ENCODE results near the gene EEF2.
"Not testable (repeated sequence)": the region's sequence is repeated elsewhere in the genome, so short reads cannot be mapped to it uniquely, and the experiment has no call there.

The EEF2 gene

GRCh38 chr19:3959766-3960131 lies 25.5 kb downstream of the EEF2 start:
- FAIRE-seq (no peak), DNase-seq (ENCODE audit: insufficient read length, low spot score) (no peak)
- TF ChIP-seq POLR2A (IDR thresholded peaks at IDR 0.05; ENCODE audit: low read depth, low read length), result no peak

DNA sequence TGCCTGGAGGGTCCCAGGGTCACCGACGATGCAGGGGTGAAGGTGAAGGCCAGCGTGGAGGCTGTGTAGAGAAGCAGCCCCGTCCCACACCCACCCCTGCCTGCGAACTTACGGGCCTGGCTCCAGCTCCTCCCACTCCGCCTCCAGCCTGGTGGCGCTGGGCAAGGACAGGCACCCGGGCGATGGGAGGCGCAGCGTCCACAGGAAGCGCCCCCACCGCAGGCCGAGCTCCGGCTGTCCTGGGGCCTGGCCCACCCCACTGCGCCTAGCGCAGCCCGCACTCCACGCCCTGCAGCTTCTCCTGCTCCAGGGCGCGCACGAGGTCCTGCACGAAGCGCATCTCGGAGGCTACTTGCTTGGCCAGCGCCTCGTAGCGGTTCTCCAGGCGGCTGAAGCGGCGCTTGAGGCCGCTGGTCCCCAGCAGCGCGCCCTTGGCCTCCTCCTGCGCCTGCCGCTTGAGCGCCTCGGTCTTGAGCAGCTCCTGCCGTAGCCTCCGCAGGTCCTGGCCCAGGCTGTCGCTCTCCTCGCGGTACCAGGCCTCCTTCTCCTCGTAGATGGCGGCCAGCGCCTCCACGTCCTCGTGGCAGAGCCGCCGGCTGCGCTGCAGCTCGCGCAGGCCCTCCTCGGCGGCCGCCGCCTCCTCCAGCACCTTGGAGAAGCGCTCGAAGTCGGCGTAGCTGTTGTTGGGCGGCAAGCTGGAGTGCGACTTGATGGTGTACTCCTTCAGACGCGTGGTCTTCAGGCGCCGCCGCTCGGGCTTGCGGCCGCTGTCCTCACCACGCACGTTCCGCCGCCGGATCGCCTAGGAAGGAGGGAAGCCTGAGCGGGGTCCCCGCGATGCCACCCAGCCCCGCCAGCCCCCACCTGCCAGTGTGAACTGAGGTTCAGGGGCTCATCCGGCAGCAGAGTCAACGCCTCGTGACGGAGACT lies 26.2 kb downstream of the EEF2 start:
- DNase-seq (ENCODE audit: insufficient read length, low spot score) (no peak), FAIRE-seq (no peak)
- no peak for TF ChIP-seq POLR2A (IDR thresholded peaks at IDR 0.05; ENCODE audit: low read depth, low read length)

DNA sequence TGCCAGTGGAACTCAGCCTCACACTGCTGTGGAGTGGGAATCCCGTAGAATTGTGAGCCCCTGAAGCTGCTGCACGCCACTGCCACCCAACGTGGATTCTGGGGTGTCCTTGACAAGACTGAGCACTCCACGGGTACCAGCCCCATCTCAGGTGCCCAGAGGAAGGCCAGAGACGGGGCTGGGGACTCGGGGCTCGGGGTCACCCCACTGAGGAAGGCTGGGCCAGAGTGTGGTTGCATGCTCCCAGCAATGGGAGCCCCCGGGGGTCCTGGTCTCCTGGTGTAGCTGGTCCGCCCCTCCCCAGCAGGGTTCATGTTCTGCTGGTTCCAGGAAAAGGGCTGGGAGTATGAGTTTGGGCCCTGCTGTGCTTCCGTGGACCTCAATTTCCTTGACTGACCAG lies 29.6 kb downstream of the EEF2 start:
- DNase-seq (ENCODE audit: insufficient read length, low spot score) (no peak), FAIRE-seq (no peak)
- no peak for TF ChIP-seq POLR2A (IDR thresholded peaks at IDR 0.05; ENCODE audit: low read depth, low read length)

DNA sequence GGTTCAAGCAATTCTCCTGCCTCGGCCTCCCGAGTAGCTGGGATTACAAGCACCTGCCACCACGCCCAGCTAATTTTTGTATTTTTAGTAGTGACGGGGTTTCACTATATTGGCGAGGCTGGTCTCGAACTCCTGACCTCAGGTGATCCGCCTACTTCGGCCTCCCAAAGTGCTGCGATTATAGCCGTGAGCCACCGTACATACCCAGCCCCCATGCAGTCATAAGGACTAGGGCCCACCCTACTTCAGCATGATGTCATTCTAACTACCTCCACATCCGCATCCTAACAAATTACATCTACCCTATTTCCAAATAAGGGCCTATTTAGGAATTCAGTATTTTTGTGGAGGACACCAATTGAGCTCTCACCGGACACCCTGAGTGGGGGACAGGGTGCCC lies 30.0 kb downstream of the EEF2 start:
- FAIRE-seq; DNase-seq (ENCODE audit: insufficient read length, low spot score): not testable (repeated sequence)

DNA sequence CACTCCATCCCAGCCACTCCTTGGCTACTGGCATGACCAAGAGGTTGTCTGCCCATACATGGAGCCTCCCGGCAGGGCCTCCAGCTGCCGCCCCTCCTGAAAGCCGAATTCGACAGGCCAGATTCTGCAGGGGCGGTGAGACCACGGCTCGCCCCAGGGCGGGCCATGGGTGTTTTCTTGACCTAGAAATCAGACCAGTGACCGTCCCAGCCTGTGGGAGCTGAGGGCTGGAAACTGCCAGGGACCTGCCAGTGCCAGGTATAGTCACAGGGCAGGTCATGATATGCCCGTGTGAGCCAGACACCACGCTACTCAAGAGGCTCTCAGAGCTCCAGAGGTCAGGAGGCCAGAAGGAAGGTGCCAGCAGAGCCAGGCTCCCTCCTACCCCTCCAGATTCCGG lies 31.2 kb downstream of the EEF2 start:
- FAIRE-seq (no peak), DNase-seq (ENCODE audit: insufficient read length, low spot score) (no peak)
- no peak for TF ChIP-seq POLR2A (IDR thresholded peaks at IDR 0.05; ENCODE audit: low read depth, low read length)

DNA sequence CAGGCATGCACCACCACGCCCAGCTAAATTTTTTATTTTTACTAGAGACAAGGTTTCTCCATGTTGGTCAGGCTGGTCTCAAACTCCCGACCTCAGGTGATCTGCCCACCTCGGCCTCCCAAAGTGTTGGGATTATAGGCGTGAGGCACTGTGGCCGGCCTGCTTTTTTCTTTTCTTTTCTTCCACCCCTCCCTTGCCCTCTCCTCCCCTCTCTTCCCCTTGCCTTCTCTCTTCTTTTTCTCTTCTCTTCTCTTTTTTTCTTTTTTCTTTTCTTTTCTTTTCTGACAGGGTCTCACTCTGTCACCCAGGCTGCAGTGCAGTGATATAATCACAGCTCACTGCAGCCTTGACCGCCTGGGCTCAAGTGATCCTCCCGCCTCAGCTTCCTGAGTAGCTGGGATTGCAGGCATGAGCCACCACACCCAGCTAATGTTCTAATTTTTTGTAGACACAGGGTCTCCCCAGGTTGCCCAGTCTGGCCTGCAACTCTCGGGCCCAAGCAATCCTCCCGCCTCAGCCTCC lies 32.4 kb downstream of the EEF2 start:
- FAIRE-seq; DNase-seq (ENCODE audit: insufficient read length, low spot score): not testable (repeated sequence)

GRCh38 chr19:3950871-3951861 lies 34.1 kb downstream of the EEF2 start:
- DNase-seq (ENCODE audit: insufficient read length, low spot score) (no peak), FAIRE-seq (no peak)
- no peak for TF ChIP-seq POLR2A (IDR thresholded peaks at IDR 0.05; ENCODE audit: low read depth, low read length)

DNA sequence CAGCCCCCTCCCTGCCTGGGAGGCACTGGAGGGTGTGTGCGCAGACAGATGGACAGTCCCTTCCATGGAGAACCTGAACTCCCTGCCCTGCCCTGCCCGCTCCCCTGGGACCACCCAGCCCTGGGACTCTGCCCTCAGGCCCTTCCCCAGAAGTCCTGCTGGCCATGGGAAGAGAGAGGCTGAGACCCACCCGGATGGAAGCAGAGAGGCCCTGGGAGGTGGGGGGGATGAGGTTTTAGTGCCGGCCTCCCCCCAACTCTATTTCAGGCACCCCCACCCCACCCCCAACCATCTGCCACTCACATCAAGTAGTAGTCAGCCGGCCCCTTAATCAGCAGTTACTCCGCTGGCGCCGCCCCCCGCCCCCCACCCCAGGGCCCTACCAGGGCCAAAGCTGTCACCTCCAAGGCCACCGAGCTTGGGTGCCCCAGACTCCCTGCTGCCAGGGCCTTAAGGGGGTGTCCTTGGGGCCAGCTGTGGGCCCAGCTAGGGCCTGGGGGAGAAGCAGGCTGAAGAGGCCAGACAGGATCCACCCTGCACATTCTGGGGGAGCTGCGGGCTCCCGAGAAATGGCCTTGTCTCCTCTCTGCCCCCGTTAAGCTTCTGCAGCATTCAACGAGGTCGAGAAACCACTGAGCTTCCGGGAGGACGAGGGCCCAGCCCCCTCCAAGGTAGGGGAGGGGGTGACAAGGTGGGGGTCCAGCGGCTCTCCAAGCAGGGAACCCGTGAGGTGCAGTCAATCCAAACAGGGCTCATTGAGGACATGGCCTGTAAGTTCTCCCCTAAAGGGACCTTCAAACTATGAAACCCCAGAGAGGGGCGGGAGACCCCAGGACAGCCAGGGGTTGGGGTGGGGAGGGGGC lies 35.0 kb downstream of the EEF2 start:
- DNase-seq (ENCODE audit: insufficient read length, low spot score), result no peak
- no peak for FAIRE-seq
- TF ChIP-seq POLR2A (IDR thresholded peaks at IDR 0.05; ENCODE audit: low read depth, low read length), result no peak

- no peak for TF ChIP-seq POLR2A (IDR thresholded peaks at IDR 0.05; ENCODE audit: low read depth, low read length)
- DNase-seq (ENCODE audit: insufficient read length, low spot score) (no peak), FAIRE-seq (no peak)
These were observed 36.0 kb downstream of the EEF2 start for GRCh38 chr19:3949294-3949693.

- FAIRE-seq; DNase-seq (ENCODE audit: insufficient read length, low spot score): not testable (repeated sequence)
These were observed 37.8 kb downstream of the EEF2 start for GRCh38 chr19:3947316-3947933.

DNA sequence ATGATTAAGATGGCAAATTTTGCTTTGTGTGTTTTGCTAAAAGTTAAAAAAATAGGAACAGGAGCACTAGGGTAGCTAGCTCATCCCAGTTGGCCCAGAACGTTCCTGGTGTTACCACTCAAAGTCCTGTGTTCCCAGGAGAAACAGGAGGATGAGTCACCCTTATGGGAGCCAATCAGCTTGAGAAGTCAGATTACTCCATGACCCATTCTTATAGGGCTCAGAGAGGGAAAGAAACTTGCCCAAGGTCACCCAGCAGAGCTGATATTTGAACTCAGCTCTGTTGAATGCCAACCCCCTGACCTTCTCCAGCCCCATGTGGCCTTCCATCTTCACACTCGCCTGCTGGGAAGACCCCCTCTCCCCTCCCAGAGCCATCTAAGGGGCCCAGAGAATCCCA lies 39.4 kb downstream of the EEF2 start:
- no peak for FAIRE-seq
- TF ChIP-seq POLR2A (IDR thresholded peaks at IDR 0.05; ENCODE audit: low read depth, low read length), result no peak

GRCh38 chr19:3944018-3944721 lies 41.1 kb downstream of the EEF2 start:
- no peak for TF ChIP-seq POLR2A (IDR thresholded peaks at IDR 0.05; ENCODE audit: low read depth, low read length)
- DNase-seq (ENCODE audit: insufficient read length, low spot score), result no peak
- no peak for FAIRE-seq

More for the DNA sequence above, 39.4 kb downstream of the EEF2 start:
- no peak for DNase-seq (ENCODE audit: insufficient read length, low spot score)
